Measurements from ENCODE around the gene AVEN.

- TF ChIP-seq JUN (IDR thresholded peaks at IDR 0.05; ENCODE audit: borderline replicate concordance, insufficient read depth, insufficient read length, low read depth): no peak
- no peak for TF ChIP-seq POLR2A (IDR thresholded peaks at IDR 0.05; ENCODE audit: low read depth, low read length)
- TF ChIP-seq CTCF (IDR thresholded peaks at IDR 0.05; ENCODE audit: extremely low read depth in 1 of 2, insufficient read depth in 1 of 2, low read depth in 1 of 2, low read length in 2 of 2): no peak
- TF ChIP-seq EZH2 (IDR thresholded peaks at IDR 0.05; ENCODE audit: borderline replicate concordance, low read depth, low read length, severe bottlenecking): no peak
- no peak for TF ChIP-seq FOS (IDR thresholded peaks at IDR 0.05; ENCODE audit: borderline replicate concordance, insufficient read depth, low read length)
- TF ChIP-seq POLR2AphosphoS5 (IDR thresholded peaks at IDR 0.05; ENCODE audit: insufficient read depth, low read depth, low read length): no peak
- TF ChIP-seq MYC (IDR thresholded peaks at IDR 0.05; ENCODE audit: low read depth, low read length): no peak
- TF ChIP-seq MAX (IDR thresholded peaks at IDR 0.05; ENCODE audit: insufficient read depth, insufficient read length): no peak
Observed at GRCh38 chr15:33852570-33852969, 186.4 kb downstream of the AVEN start.

All from endothelial cell of umbilical vein (primary cell).